Measurements from ENCODE around the gene SHMT2. TPM values are rescaled to one million over a fixed set of nuclear protein-coding genes. Genes with fewer than 3 reads are reported as not detected.

Gene SHMT2
- total RNA-seq, 2 donors from 2014 or later: 31.1 to 39.6 TPM

GRCh38 chr12:57235017-57235727 lies 5.7 kb downstream of the SHMT2 start:
- intact Hi-C loops (cut with DNase I): no loop called here
- DNase-seq: peak; percentile 85
- ATAC-seq: peak; percentile 14 to 29

GRCh38 chr12:57235728-57236131 lies 6.2 kb downstream of the SHMT2 start:
- intact Hi-C loops (cut with DNase I): no loop called here
- ATAC-seq (no peak), DNase-seq (no peak)

- intact Hi-C loops (cut with DNase I): no loop called here
- ATAC-seq (no peak), DNase-seq (no peak)
Measured at GRCh38 chr12:57236201-57236924, 6.9 kb downstream of the SHMT2 start.

GRCh38 chr12:57236925-57237595 lies 7.5 kb downstream of the SHMT2 start:
- intact Hi-C loops (cut with DNase I): no loop called here
- ATAC-seq (peak in 1 of 2 donors; percentile 26), DNase-seq (no peak)

GRCh38 chr12:57237596-57237931 lies 8.1 kb downstream of the SHMT2 start:
- intact Hi-C loops (cut with DNase I): no loop called here
- ATAC-seq (no peak), DNase-seq (no peak)

GRCh38 chr12:57237932-57238853 lies 8.7 kb downstream of the SHMT2 start:
- ATAC-seq (peak; percentile 0 to 4), DNase-seq (no peak)
- intact Hi-C loops (cut with DNase I): no loop called here

GRCh38 chr12:57238854-57239554 lies 9.5 kb downstream of the SHMT2 start:
- DNase-seq: peak; percentile 88
- intact Hi-C loops (cut with DNase I): loop anchor here in 1 of 2 donors (1.0 kb wide), 1 partner anchor 25 kb away; no protein-coding TSS in a partner anchor
- peak; percentile 63 to 76 for ATAC-seq

GRCh38 chr12:57239587-57240065 lies 10.1 kb downstream of the SHMT2 start:
- DNase-seq (no peak), ATAC-seq (no peak)
- intact Hi-C loops (cut with DNase I): loop anchor here in 1 of 2 donors (1.0 kb wide), 1 partner anchor 25 kb away; no protein-coding TSS in a partner anchor

- ATAC-seq (peak; percentile 0 to 2), DNase-seq (peak; percentile 63)
- intact Hi-C loops (cut with DNase I): no loop called here
Measured at GRCh38 chr12:57240066-57240921, 10.8 kb downstream of the SHMT2 start.

GRCh38 chr12:57240926-57241401 lies 11.5 kb downstream of the SHMT2 start:
- DNase-seq (no peak), ATAC-seq (no peak)
- intact Hi-C loops (cut with DNase I): no loop called here

GRCh38 chr12:57241402-57242310 lies 12.1 kb downstream of the SHMT2 start:
- ATAC-seq (no peak), DNase-seq (no peak)
- intact Hi-C loops (cut with DNase I): no loop called here

- DNase-seq (peak; percentile 38), ATAC-seq (peak in 1 of 2 donors; percentile 1)
- intact Hi-C loops (cut with DNase I): no loop called here
Measured at GRCh38 chr12:57242329-57242690, 12.8 kb downstream of the SHMT2 start.

GRCh38 chr12:57242691-57243454 lies 13.4 kb downstream of the SHMT2 start:
- peak; percentile 62 for DNase-seq
- intact Hi-C loops (cut with DNase I): loop anchor here in 1 of 2 donors (1.0 kb wide), 1 partner anchor 30 kb away; no protein-coding TSS in a partner anchor
- ATAC-seq: peak in 1 of 2 donors; percentile 6

GRCh38 chr12:57243521-57244311 lies 14.2 kb downstream of the SHMT2 start:
- DNase-seq (peak; percentile 84), ATAC-seq (peak; percentile 25 to 33)
- intact Hi-C loops (cut with DNase I): loop anchor here in 1 of 2 donors (1.0 kb wide), 1 partner anchor 30 kb away; no protein-coding TSS in a partner anchor

- DNase-seq (no peak), ATAC-seq (no peak)
- intact Hi-C loops (cut with DNase I): no loop called here
Measured at GRCh38 chr12:57244312-57244696, 14.8 kb downstream of the SHMT2 start.

All from left cardiac atrium (tissue), 4 donors.